Activated T-cell treated with anti-CD3 and anti-CD28 coated beads for 1 hour (primary cell): ENCODE results near the gene KRTAP10-12.

Source experiments
- DNase-seq: peaks from one replicate; pipeline ENCODE4 v3.0.0-alpha.2; 2020; ENCODE audit warnings: low read depth

Gene KRTAP10-12

GRCh38 chr21:44712203-44713028 is 15.4 kb downstream of the KRTAP10-12 start:
- DNase-seq, result no peak

- no peak for DNase-seq
Measured at GRCh38 chr21:44713130-44713529, 16.2 kb downstream of the KRTAP10-12 start.

- DNase-seq, result no peak
Measured at GRCh38 chr21:44713846-44714245, 16.9 kb downstream of the KRTAP10-12 start.

- DNase-seq, result no peak
Measured at GRCh38 chr21:44714905-44715304, 17.9 kb downstream of the KRTAP10-12 start.

- DNase-seq, result no peak
Measured at GRCh38 chr21:44716984-44717383, 20.0 kb downstream of the KRTAP10-12 start.

GRCh38 chr21:44718093-44718492 is 21.1 kb downstream of the KRTAP10-12 start:
- DNase-seq, result no peak

- DNase-seq, result no peak
Measured at GRCh38 chr21:44718571-44718970, 21.6 kb downstream of the KRTAP10-12 start.

- no peak for DNase-seq
Measured at GRCh38 chr21:44720170-44720569, 23.2 kb downstream of the KRTAP10-12 start.

- no peak for DNase-seq
Measured at GRCh38 chr21:44722731-44723130, 25.8 kb downstream of the KRTAP10-12 start.

GRCh38 chr21:44723177-44724131 is 26.5 kb downstream of the KRTAP10-12 start:
- no peak for DNase-seq

GRCh38 chr21:44724196-44724595 is 27.2 kb downstream of the KRTAP10-12 start:
- DNase-seq, result no peak

- DNase-seq, result no peak
Measured at GRCh38 chr21:44724926-44725325, 28.0 kb downstream of the KRTAP10-12 start.

- no peak for DNase-seq
Measured at GRCh38 chr21:44726826-44727225, 29.9 kb downstream of the KRTAP10-12 start.

GRCh38 chr21:44727321-44727720 is 30.3 kb downstream of the KRTAP10-12 start:
- no peak for DNase-seq

GRCh38 chr21:44727757-44728156 is 30.8 kb downstream of the KRTAP10-12 start:
- DNase-seq, result no peak

GRCh38 chr21:44728716-44729115 is 31.7 kb downstream of the KRTAP10-12 start:
- no peak for DNase-seq

- DNase-seq, result no peak
Measured at GRCh38 chr21:44729336-44730027, 32.5 kb downstream of the KRTAP10-12 start.

- DNase-seq, result no peak
Measured at GRCh38 chr21:44730028-44730395, 33.0 kb downstream of the KRTAP10-12 start.

GRCh38 chr21:44730951-44731579 is 34.1 kb downstream of the KRTAP10-12 start:
- DNase-seq, result no peak

GRCh38 chr21:44732263-44732662 is 35.3 kb downstream of the KRTAP10-12 start:
- DNase-seq, result no peak

- no peak for DNase-seq
Measured at GRCh38 chr21:44732956-44733355, 36.0 kb downstream of the KRTAP10-12 start.
